ENCODE measurements around the gene KIF26B.

Gene KIF26B

DNA sequence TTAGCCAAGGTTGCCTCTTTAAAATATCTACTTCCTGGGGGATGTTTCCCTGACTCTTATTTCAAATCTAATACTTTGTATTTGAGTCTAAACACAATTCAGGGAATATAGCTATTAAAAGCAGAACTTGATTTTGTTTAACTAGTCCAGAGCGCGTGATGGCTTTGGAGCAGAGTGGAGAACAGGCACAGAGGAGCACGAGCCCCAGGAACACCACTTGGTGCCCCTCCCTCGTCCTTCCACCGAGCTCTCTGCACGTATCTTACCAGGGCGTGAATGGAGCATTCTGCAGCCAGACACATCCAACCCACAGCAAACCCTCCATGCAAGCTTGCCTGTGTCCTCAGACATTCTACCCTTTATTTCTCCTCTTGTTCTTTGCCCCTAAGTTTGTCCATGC is 14.1 kb downstream of the KIF26B start:
- Histone ChIP-seq H3K27me3 (ENCODE audit: low read length) (no peaks in the 10 kb centered on the region), H3K36me3 (ENCODE audit: low read length) (no peaks in the 10 kb centered on the region), H3K4me3 (ENCODE audit: insufficient read depth, low read length, poor library complexity, severe bottlenecking) (no peak overlapping the region), H3K9me2 (replicated peaks; ENCODE audit: insufficient read depth, low read length) (no peaks in the 10 kb centered on the region), H4K20me1 (ENCODE audit: low read depth, low read length) (no peaks in the 10 kb centered on the region), H3F3A (ENCODE audit: insufficient read depth) (no peaks in the 10 kb centered on the region), H2AFZ (ENCODE audit: low read depth, low read length, severe bottlenecking) (no peak overlapping the region), H3K9ac (ENCODE audit: low read length) (no peak overlapping the region), H3K4me2 (ENCODE audit: low read depth, low read length, poor library complexity, severe bottlenecking) (no peak overlapping the region), H3K27ac (ENCODE audit: low read depth, low read length) (no peak overlapping the region), H3K79me2 (ENCODE audit: insufficient read depth, low read length) (no peaks in the 10 kb centered on the region), H3K9me3 (ENCODE audit: insufficient read depth, low read length) (no peaks in the 10 kb centered on the region)
- TF ChIP-seq EZH2phosphoT487 (conservative IDR thresholded peaks at IDR 0.05; ENCODE audit: low read length) (no peak), CTCF (IDR thresholded peaks at IDR 0.05; ENCODE audit: insufficient read depth, low read length, poor library complexity, severe bottlenecking) (no peak)

DNA sequence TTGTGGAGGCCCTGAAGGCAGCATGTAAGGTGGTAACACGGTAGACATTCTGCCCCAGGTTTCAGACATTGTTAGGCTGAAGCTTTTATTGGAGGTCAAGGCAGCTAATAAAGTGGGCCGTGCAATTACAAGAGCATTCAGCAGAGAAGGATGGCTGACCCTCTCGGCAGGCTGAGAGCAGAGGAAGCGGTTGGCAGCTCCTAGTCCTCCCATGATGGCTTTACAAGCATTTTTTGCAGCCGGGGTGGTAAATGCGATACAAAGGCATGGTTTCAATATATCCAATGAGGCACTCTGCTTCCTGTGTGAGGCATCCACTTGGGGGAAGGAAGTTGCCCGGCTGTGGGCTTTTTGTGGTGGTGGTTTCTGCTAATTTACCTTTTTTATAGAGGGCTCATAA is 14.6 kb downstream of the KIF26B start:
- Histone ChIP-seq H3K9me2 (replicated peaks; ENCODE audit: insufficient read depth, low read length) (no peaks in the 10 kb centered on the region), H3K9me3 (ENCODE audit: insufficient read depth, low read length) (no peaks in the 10 kb centered on the region), H3F3A (ENCODE audit: insufficient read depth) (no peaks in the 10 kb centered on the region), H3K27ac (ENCODE audit: low read depth, low read length) (no peak overlapping the region), H3K79me2 (ENCODE audit: insufficient read depth, low read length) (no peaks in the 10 kb centered on the region), H3K27me3 (ENCODE audit: low read length) (no peaks in the 10 kb centered on the region), H3K9ac (ENCODE audit: low read length) (no peak overlapping the region), H3K36me3 (ENCODE audit: low read length) (no peaks in the 10 kb centered on the region), H2AFZ (ENCODE audit: low read depth, low read length, severe bottlenecking) (no peak overlapping the region), H3K4me2 (ENCODE audit: low read depth, low read length, poor library complexity, severe bottlenecking) (no peak overlapping the region), H3K4me3 (ENCODE audit: insufficient read depth, low read length, poor library complexity, severe bottlenecking) (no peak overlapping the region), H4K20me1 (ENCODE audit: low read depth, low read length) (no peaks in the 10 kb centered on the region)
- TF ChIP-seq CTCF (IDR thresholded peaks at IDR 0.05; ENCODE audit: insufficient read depth, low read length, poor library complexity, severe bottlenecking), result no peak
- TF ChIP-seq EZH2phosphoT487 (conservative IDR thresholded peaks at IDR 0.05; ENCODE audit: low read length), result no peak

GRCh38 chr1:245172026-245172425 is 17.2 kb downstream of the KIF26B start:
- no peak for TF ChIP-seq CTCF (IDR thresholded peaks at IDR 0.05; ENCODE audit: insufficient read depth, low read length, poor library complexity, severe bottlenecking)
- no peak for TF ChIP-seq EZH2phosphoT487 (conservative IDR thresholded peaks at IDR 0.05; ENCODE audit: low read length)
- H3K27ac ChIP-seq (ENCODE audit: low read depth, low read length), result no peak overlapping the region
- no peaks in the 10 kb centered on the region for H4K20me1 ChIP-seq (ENCODE audit: low read depth, low read length)
- H3K9me3 ChIP-seq (ENCODE audit: insufficient read depth, low read length), result no peaks in the 10 kb centered on the region
- no peak overlapping the region for H3K9ac ChIP-seq (ENCODE audit: low read length)
- no peak overlapping the region for H3K4me3 ChIP-seq (ENCODE audit: insufficient read depth, low read length, poor library complexity, severe bottlenecking)
- H3K9me2 ChIP-seq (replicated peaks; ENCODE audit: insufficient read depth, low read length), result no peaks in the 10 kb centered on the region
- no peaks in the 10 kb centered on the region for H3K27me3 ChIP-seq (ENCODE audit: low read length)
- no peak overlapping the region for H3K4me2 ChIP-seq (ENCODE audit: low read depth, low read length, poor library complexity, severe bottlenecking)
- no peaks in the 10 kb centered on the region for H3F3A ChIP-seq (ENCODE audit: insufficient read depth)
- H3K79me2 ChIP-seq (ENCODE audit: insufficient read depth, low read length), result no peaks in the 10 kb centered on the region
- H3K36me3 ChIP-seq (ENCODE audit: low read length), result no peaks in the 10 kb centered on the region
- no peak overlapping the region for H2AFZ ChIP-seq (ENCODE audit: low read depth, low read length, severe bottlenecking)

DNA sequence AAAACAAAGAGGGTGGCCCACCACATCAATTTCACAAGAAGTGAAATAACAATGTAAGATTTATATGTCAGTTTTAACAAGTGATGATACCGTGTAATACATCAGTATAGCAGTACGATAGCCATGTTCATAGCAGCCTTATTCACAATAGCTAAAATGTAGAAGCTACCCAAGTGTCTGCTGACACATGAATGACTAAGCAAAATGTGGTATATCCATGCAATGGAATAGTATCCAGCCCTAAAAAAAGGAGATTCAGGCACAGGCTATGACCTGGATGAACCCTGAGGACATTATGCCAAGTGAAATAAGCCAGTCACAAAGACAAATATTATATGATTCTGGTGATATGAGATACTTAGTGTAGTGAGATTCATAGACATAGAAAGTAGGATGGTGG is 18.0 kb downstream of the KIF26B start:
- Histone ChIP-seq H2AFZ (ENCODE audit: low read depth, low read length, severe bottlenecking) (no peak overlapping the region), H3K4me2 (ENCODE audit: low read depth, low read length, poor library complexity, severe bottlenecking) (no peak overlapping the region), H4K20me1 (ENCODE audit: low read depth, low read length) (no peaks in the 10 kb centered on the region), H3K4me3 (ENCODE audit: insufficient read depth, low read length, poor library complexity, severe bottlenecking) (no peak overlapping the region), H3K9ac (ENCODE audit: low read length) (no peak overlapping the region), H3F3A (ENCODE audit: insufficient read depth) (no peaks in the 10 kb centered on the region), H3K36me3 (ENCODE audit: low read length) (no peaks in the 10 kb centered on the region), H3K27ac (ENCODE audit: low read depth, low read length) (no peak overlapping the region), H3K9me3 (ENCODE audit: insufficient read depth, low read length) (no peaks in the 10 kb centered on the region), H3K79me2 (ENCODE audit: insufficient read depth, low read length) (no peaks in the 10 kb centered on the region), H3K27me3 (ENCODE audit: low read length) (no peaks in the 10 kb centered on the region), H3K9me2 (replicated peaks; ENCODE audit: insufficient read depth, low read length) (no peaks in the 10 kb centered on the region)
- no peak for TF ChIP-seq CTCF (IDR thresholded peaks at IDR 0.05; ENCODE audit: insufficient read depth, low read length, poor library complexity, severe bottlenecking)
- TF ChIP-seq EZH2phosphoT487 (conservative IDR thresholded peaks at IDR 0.05; ENCODE audit: low read length), result no peak

Measured in SU-DHL-6 (cell line).